Muscle of back (tissue), 11 donors: Measurements from ENCODE around the gene PIKFYVE. TPM values are rescaled to one million over a fixed set of nuclear protein-coding genes. Genes with fewer than 3 reads are reported as not detected.
"Not testable (repeated sequence)": the region's sequence is repeated elsewhere in the genome, so short reads cannot be mapped to it uniquely, and the experiment has no call there.

Experiments
- DNase-seq, 3 donors: peaks; one replicate each; pipeline versions ENCODE4 v3.0.0 to v3.0.0-alpha.2; 2013
- polyA plus RNA-seq, 10 donors: library from polyadenylated mRNA; unstranded; fragments of 120-200 nt; gene quantifications; one replicate each; pipeline ENCODE4 v1.2.1, GENCODE V29; 2013; ENCODE audit not compliant: insufficient read length in 10 of 10

The PIKFYVE gene
- polyA plus RNA-seq, 10 donors = 12.2 to 23.1 (median 17.4) TPM

GRCh38 chr2:208300847-208301618, 35.0 kb downstream of the PIKFYVE start:
- DNase-seq = no peak

- DNase-seq = no peak
These were observed 38.1 kb downstream of the PIKFYVE start for GRCh38 chr2:208304157-208304556.

DNA sequence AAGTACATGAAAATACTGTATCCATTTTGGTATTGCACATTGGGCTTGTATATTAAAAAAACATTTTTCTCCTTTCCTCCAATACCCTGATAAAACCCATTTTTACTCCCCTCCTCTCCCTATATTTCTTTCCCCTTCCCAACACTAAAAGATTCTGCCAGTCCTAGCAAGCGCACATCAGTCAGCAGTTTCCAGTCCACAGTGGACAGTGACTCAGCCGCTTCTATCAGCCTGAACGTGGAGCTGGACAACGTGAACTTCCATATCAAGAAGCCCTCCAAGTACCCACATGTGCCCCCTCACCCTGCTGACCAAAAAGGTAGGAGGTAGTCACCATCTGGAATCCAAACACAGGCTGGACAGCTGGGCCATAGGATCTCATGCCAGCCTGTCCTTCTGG, 38.6 kb downstream of the PIKFYVE start:
- no peak for DNase-seq

DNA sequence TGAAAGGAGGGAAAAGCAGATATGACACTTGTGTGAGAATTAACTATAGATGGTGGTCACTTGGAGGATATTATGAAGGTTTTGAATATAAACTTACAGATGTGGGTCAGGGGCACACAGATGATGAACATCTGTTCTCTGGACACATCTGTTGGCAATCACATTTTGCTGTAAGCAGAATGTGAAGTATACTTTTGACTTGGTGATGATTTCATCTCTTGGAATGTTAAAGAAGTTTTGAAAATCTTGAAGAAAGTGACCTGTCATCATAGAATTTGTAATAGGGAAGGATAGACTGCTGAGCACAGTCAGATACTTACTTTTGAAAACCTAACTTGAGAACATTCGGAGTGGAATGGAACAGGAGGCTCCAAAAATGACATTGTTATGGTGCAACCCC, 40.2 kb downstream of the PIKFYVE start:
- DNase-seq = no peak

GRCh38 chr2:208311321-208311720, 45.3 kb downstream of the PIKFYVE start:
- DNase-seq = no peak

DNA sequence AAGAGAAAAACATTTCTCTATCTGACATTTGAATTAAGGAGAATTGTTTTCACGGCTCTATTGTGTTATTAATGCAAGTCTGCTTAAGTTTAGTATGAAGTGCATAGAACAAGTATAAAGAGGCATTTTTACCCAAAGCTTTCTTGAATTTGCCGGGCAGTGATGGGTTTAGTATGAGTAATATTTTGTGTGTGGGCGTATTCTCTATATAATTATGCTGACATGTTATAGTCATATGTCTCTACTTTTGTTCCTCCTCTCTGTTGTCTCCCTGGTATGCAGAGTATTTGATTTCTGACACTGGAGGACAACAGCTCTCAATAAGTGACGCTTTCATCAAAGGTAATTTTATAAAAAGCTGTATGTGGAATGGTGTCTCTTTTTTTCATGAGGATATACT, 45.9 kb downstream of the PIKFYVE start:
- no peak for DNase-seq

- DNase-seq = peak in 2 of 3 donors; percentile 6 to 12
These were observed 49.2 kb downstream of the PIKFYVE start for GRCh38 chr2:208315081-208315788.

DNA sequence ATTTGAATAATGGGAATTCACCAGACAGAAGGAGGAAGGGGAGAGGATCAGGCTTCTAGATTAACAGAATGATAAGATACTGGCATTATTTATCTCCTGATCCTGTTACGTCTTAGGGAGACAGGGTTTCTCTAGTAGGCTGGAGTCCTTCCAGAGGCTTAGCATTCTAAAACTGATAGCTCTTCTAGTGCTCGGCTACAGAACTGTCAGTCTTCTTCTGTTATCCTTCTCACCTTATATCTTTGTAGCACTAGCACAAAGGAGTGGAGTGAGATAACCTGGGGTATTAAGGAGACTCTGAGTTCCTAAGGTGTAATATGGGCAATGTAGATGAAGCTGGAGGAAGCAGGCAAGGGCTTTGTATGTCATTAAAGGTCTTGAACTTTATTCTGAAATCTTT, 52.1 kb downstream of the PIKFYVE start:
- DNase-seq = no peak

DNA sequence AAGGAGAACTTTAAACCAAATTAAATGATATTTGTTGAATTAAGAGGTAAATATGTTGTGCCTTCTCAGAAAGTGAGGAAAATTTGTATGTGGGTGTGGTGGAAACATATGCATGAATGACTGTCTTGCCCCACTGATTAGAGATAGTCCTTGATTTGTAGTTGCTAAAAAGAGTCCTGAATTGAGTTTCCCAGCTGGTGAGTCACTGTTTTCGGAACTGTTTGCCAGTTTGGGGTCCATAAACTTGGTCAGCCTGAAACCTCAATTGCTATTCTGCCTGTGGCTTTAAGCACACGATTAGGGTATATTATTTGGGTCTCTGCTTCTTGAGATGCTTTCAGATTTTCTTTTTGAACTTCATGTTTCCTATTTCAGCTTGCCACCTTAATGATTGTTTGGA, 53.3 kb downstream of the PIKFYVE start:
- DNase-seq = no peak

- DNase-seq = peak; percentile 41 to 69 (median 51)
These were observed 54.6 kb downstream of the PIKFYVE start for GRCh38 chr2:208320686-208321085.

- DNase-seq = no peak
These were observed 60.0 kb downstream of the PIKFYVE start for GRCh38 chr2:208326016-208326415.

- no peak for DNase-seq
These were observed 63.4 kb downstream of the PIKFYVE start for GRCh38 chr2:208329485-208329884.

- DNase-seq = no peak
These were observed 68.2 kb downstream of the PIKFYVE start for GRCh38 chr2:208334230-208334629.

DNA sequence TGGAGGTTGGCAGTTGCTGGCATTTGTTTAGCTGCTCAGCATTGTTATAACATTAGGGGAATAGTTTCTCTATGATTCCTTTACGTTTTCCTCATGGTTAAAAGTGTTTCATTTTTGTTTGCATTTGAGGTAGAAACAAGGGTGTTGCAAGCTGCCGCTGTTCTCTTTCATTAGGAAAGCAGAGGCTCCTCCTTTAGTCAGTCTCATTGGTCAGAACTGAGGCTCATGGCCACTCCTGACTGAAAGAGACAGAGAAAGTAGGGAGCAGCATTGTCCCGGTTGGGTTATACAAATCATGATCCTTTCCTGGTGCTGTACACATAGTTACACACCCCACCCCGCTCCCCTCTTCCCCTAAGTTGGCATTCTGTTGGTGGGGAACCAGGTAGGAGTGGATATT, 80.7 kb downstream of the PIKFYVE start:
- DNase-seq = no peak

DNA sequence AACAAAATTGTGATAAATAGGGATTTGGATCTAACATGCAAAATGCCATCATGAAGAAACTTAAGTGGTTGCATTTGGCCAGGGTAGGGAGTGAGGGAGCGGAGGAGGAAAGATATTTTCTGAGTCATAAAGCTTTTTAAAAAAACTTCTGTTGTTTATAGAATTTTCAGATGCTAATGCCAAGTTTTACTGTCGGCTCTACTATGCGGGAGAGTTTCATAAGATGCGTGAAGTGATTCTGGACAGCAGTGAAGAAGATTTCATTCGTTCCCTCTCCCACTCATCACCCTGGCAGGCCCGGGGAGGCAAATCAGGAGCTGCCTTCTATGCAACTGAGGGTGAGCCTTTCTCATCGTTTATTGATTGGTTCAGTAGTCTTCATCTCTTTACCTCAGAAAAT, 84.6 kb downstream of the PIKFYVE start:
- DNase-seq = no peak

GRCh38 chr2:208352644-208353567, 86.9 kb downstream of the PIKFYVE start:
- DNase-seq = no peak

GRCh38 chr2:208354964-208355381, 88.9 kb downstream of the PIKFYVE start:
- DNase-seq = no peak

DNA sequence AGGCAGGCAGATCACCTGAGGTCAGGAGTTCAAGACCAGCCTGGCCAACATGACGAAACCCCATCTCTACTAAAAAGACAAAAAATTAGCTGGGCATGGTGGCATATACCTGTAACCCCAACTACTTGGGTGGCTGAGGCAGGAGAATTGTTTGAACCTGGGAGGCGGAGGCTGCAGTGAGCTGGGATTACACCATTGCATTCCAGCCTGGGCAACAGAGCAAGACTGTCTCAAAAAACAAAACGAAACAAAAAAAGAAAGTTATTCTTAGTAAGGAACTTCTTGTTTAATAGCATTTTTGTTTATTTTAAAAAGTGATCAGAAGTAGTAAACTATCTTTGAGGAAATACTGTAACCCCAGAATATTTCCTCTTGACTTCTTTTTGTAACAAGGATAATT, 90.4 kb downstream of the PIKFYVE start:
- not testable (repeated sequence) for DNase-seq

- no peak for DNase-seq
These were observed 91.0 kb downstream of the PIKFYVE start for GRCh38 chr2:208356846-208357574.

- peak in 2 of 3 donors; percentile 5 to 11 for DNase-seq
These were observed 92.9 kb downstream of the PIKFYVE start for GRCh38 chr2:208358758-208359631.

DNA sequence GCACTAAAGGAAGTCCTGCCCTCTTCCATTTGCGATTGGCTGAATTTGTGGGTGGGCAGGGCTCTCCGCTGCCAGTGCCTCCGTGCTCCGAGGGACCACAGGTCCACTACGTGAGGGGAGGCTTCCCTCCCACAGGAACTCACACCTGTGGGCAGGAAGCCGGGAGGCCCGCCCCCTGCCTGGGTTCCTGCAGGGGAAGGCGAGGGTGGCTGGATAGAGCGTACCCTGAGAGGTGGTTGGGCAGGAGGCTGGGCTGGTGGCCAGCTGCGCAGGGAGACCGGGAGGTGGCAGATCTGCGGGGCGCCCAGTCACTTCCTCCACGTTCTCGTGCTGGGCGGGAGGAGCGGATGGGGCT, 93.6 kb downstream of the PIKFYVE start:
- no peak for DNase-seq
